GM21529 (cell line): ENCODE measurements around the gene SYTL2.
"Not testable (repeated sequence)": the region's sequence is repeated elsewhere in the genome, so short reads cannot be mapped to it uniquely, and the experiment has no call there.

Experiments used
- ATAC-seq: cut with Tn5 transposase; IDR thresholded peaks from one replicate; pipeline ENCODE4 v1.9.1; 2021; ENCODE audit not compliant: unreplicated experiment

The SYTL2 gene

GRCh38 chr11:85698195-85698594, 112.7 kb downstream of the SYTL2 start:
- ATAC-seq, result no peak

- ATAC-seq, result no peak
Measured at GRCh38 chr11:85697747-85698146, 113.2 kb downstream of the SYTL2 start.

DNA sequence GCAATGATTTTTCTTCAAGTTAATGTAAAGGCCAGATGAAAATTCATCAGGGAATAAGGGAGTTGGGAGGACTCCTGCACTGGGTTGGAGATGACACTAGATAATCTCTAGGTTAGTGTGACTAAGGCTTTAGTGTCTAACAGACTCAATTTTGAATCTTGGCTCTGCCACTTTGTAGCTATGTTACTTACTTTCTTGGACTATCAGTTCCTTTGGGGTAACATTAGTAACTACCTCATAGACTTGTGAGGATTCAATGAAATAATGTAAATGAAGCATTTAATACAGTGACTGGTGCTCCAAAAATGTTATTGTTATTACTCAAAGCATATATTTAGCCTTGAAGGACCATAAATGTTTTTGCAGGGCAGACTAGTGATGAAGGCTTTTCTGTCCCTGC, 115.4 kb downstream of the SYTL2 start:
- no peak for ATAC-seq

GRCh38 chr11:85694385-85694980, 116.5 kb downstream of the SYTL2 start:
- no peak for ATAC-seq

DNA sequence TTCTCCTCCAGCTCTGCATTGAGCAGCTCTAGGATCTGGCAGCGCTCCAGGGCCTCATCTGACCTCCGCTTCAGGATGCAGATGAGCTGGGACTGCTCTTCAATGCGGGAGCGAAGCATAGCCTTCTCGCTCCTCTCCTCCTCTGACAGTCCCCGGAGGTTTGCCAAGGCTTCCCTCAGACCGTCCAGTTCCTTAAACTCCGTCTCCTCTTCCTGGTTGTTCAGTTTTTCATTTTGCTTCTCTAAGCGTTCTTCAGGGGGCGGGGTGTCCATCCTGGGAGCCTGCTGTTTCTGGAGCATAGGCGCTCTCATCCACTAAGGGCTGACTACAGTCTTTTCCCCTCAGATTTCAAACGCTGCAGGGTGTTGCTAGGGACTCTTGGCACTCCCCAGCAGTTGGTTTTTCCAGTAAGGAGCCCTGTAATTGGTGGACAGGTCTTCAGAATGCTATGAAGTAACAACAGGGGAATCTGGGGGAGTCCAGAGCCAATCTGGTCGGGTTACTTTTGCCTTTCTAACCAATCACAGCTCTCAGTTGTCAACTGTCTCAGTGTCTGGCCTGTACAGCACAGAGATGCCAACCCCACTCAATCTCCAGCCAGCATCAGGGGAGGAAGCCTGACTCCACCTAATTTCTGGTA, 125.0 kb downstream of the SYTL2 start, which contains the start of gene CCDC89:
CCDC89 (minus strand) TSS at position 376 of the 640 bp plus-strand sequence; CDS start at position 311, 65 bp downstream.
- ATAC-seq, result no peak

DNA sequence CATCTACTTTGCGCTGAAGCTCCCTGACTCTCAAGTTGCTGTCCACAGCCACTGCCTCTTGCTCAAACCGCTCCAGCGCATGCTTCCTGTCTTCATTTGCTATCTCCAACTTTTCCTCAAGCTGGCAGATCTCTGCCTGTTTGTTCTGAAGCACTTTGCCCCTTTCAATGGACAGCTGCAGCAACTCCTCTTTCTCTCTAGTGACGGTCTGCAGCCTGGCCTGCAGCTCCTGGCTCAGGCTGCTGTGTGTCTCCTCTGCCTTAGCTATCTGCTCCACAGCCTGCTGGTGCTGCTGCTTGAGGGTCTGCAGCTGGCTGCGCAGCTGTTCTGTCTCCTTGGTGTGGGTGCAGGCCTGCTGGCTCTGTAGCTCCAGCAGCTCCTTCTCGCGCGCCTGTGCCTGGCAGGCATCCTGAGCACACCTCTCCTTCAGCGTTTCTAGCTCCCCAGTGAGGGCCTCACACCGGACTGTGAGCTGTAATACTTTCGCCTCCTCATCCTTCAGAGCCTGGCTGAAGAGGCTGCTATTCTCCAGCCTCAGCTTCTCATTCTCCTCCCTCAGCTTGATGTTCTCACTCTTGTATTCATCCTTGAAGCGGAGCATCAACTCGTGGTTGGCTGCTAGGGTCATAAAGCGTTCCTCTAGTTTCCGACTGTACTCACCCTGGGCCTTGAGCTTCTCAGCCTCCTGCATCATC, 125.7 kb downstream of the SYTL2 start:
- no peak for ATAC-seq

GRCh38 chr11:85682330-85683305, 128.3 kb downstream of the SYTL2 start:
- ATAC-seq, result peak; percentile 67

- no peak for ATAC-seq
Measured at GRCh38 chr11:85680897-85681296, 130.0 kb downstream of the SYTL2 start.

GRCh38 chr11:85679576-85679975, 131.4 kb downstream of the SYTL2 start:
- ATAC-seq, result no peak

- ATAC-seq, result no peak
Measured at GRCh38 chr11:85673393-85673792, 137.5 kb downstream of the SYTL2 start.

DNA sequence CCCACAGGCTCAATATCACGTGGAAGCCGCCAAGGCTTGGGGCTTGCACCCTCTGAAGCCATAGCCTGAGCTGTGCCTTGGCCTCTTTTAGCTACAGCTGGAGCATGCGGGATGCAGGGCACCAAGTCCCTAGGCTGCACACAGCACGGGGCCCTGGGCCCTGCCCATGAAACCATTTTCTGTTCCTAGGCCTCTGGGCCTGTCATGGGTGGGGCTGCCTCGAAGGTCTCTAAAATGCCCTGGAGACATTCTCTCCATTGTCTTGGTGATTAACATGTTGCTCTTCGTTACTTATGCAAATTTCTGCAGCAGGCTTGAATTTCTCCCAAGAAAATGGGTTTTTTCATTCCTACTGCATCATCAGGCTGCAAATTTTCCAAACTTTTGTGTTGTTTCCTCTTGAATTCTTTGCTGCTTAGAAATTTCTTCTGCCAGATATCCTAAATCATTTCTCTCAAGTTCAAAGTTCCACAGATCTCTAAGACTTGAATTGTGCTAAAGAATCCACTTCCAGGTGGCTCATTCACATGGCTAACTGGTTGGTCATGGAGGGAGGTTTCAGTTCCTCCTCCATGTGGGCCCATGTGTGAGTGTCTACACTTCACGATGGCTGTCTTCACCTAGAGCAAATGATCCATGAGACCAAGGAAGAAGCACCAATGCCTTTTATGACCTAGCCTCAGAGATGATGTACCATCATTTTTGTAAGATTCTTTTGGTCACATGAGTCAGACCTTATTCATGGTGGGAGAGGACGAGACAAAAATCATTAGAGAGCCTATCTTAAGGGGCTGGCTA, 138.6 kb downstream of the SYTL2 start:
- no peak for ATAC-seq

DNA sequence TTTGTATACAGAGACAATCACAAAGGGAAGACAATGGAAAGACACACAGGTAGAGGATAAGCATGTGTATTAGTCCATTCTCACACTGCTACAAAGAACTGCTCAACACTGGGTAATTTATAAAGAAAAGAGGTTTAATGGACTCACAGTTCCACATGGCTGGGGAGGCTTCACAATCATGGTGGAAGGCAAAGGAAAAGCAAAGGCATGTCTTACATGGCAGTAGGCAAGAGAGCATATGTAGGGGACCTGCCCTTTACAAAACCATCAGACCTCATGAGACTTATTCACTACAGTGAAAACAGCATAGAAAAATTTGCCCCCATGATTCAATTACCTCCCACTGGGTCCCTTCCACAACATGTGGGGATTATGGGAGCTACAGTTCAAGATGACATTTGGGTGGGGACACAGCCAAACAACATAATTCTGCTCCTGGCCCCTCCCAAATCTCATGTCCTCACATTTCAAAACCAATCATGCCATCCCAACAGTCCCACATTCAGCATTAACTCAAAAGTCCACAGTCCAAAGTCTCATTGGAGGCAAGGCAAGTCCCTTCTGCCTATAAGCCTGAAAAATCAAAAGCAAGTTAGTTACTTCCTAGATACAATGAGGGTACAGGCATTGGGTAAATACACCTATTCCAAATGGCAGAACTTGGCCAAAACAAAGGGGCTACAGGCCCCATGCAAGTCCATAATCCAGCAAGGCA, 139.8 kb downstream of the SYTL2 start:
- not testable (repeated sequence) for ATAC-seq

GRCh38 chr11:85668157-85668556, 142.8 kb downstream of the SYTL2 start:
- ATAC-seq, result no peak

GRCh38 chr11:85666687-85667086, 144.3 kb downstream of the SYTL2 start:
- ATAC-seq, result no peak

- no peak for ATAC-seq
Measured at GRCh38 chr11:85665733-85666132, 145.2 kb downstream of the SYTL2 start.

- peak; percentile 90 for ATAC-seq
Measured at GRCh38 chr11:85664615-85665481, 146.1 kb downstream of the SYTL2 start, which contains the start of gene CREBZF. CREBZF (minus strand) TSS chr11:85665129; CDS start chr11:85664875, 254 bp downstream.

DNA sequence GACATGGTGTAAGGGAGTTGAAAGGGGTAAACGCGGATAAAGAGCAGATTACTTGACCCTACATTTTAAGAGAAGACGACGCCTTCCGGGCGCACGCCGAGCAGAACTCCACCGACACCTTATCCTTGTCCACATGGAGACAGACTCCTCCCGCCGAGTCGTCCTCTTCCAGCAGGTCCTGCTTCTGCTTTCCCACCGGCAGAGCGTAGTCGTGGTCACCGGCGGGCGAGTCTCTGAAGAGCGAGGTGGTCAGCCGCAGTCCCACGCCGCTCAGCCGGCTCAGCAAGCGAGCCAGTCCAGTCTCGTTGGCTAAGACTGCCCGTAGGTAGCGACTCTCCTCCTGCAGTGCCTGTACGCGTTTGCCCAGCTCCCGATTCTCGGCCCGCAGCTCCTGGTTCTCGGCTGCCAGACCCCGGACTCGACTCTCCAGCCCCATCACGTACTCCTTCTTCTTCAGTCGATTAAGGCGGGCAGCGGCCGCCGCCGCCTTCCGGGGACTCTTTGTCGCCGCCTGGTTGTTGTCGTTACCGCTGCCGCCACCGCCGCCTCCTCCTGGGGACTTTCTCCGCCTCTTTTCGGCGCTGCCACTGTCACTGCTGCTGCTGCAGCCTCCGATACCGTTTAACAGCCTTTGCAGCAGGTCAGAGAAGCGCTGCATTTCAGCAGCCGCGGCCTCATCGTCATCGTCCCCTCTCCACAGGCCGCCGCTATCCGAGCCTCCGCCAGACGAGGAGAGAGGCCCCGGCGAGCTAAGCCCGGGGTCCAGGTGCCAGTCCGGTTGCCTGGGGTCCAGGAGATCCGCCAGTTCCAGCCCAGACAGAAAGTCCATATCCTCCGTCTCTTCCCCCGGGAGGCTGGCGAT, 147.0 kb downstream of the SYTL2 start:
- peak; percentile 66 for ATAC-seq
